Measurements from ENCODE around the gene IER5L.

Gene IER5L

GRCh38 chr9:129160712-129161533 is 17.1 kb downstream of the IER5L start:
- no peak for DNase-seq

GRCh38 chr9:129156163-129156562 is 21.9 kb downstream of the IER5L start:
- DNase-seq, result no peak

GRCh38 chr9:129154866-129155477 is 23.1 kb downstream of the IER5L start:
- DNase-seq, result no peak

- DNase-seq, result no peak
Measured at GRCh38 chr9:129151469-129151868, 26.6 kb downstream of the IER5L start.

DNA sequence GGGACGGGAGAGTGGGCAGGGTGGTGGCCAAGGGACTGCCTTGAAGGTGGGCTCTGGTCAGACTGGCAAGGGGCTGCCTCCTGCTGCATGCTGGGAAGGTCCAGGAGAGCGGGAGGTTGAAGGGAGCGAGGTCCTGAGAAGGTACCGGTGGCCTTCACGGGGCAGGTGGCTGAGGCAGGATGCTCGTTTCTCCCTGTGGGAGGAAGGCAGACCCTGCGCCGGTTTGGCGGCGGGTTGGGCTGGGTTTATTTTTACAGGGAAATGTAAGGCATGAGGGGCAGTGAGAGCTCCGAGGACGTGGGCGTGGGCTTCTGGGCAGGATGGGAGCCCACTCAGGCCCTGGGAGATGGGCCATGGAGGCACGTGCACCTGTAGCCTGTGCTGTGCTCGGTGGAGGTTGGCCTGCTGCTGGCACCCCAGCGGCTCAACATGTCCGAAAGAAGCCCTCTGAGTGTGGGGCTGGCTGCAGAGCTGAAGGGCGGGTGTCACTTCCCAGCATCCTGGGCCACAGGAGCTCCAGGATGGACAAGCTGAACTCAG is 27.3 kb downstream of the IER5L start:
- DNase-seq, result no peak

GRCh38 chr9:129150122-129150521 is 27.9 kb downstream of the IER5L start:
- no peak for DNase-seq

DNA sequence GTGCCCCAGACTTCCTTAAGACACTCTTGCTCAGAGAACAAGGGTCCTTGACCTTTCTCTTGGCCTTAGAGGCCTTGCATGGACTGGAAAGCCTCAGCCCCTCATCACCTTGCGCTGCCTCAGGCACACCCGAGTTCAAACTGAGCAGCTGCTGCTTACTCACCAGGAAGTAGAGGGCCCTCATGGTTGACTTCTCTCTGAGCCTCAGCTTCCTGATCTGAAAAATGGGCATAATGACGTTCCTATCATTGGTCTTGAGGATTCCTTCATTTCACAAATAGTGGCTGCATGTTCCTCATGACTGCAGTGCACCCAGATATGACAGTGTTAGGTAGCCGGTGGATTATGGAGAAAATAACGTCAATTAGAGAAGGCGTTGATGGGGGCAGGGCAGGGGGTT is 28.6 kb downstream of the IER5L start:
- no peak for DNase-seq

GRCh38 chr9:129148463-129149204 is 29.4 kb downstream of the IER5L start:
- no peak for DNase-seq

- no peak for DNase-seq
Measured at GRCh38 chr9:129146441-129146941, 31.6 kb downstream of the IER5L start.

GRCh38 chr9:129145841-129146292 is 32.2 kb downstream of the IER5L start:
- DNase-seq, result no peak

DNA sequence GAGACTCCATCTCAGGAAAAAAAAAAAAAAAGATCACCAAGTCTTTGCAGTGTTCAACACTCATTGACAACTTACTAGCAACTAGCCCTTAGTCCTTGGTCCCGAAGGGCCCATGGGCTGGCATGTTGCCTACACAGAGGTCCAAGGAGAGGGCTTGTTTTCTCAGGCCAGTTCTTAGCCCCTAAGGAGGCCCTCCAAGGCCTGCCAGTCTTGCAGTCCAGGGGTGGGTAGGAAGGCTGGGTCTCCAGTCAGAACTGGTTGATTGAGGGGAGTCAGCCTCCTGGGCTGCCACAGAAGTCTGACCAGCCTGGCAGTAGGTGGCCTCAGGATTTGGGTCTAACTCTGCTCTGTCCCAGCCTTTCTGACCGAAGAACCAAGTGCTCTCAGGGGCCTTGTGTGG is 32.7 kb downstream of the IER5L start:
- DNase-seq, result no peak

- peak; percentile 72 for DNase-seq
Measured at GRCh38 chr9:129143031-129143927, 34.8 kb downstream of the IER5L start.

DNA sequence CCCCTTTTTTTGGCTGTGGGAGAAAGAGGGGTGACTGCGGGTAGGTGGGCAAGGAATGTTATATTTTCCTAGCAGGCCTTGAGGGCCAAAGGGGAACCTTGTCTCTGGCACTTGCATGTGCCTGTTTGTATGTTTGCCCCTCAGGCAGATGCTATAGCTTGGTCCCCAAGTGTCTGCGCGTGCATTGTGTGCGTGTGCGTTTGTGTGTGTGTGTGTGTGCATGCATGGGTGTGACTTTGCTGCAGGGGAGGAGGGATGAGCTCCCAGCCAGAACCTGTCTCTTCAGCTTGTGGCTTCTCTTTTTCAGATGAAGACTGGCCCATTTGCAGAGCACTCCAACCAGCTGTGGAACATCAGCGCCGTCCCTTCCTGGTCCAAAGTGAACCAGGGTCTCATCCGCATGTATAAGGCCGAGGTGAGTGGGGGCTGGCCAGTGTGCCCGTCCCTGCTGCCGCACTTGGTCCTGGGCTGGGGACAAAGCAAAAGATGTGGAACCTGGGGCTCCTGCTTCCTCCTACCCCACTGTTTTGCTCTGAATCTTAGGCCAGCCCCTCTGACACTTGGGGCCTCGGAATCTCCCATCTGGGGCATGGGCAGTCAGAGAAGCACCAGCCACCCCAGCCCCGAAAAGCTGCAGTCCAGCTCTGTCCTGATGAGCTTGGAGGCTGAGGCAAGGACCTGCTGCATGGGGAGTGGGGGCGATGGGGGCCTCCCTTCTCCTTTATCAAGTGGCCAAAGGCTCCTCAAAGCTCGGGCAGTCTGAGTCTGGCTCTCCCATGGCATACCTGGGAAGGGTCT is 35.7 kb downstream of the IER5L start:
- no peak for DNase-seq

DNA sequence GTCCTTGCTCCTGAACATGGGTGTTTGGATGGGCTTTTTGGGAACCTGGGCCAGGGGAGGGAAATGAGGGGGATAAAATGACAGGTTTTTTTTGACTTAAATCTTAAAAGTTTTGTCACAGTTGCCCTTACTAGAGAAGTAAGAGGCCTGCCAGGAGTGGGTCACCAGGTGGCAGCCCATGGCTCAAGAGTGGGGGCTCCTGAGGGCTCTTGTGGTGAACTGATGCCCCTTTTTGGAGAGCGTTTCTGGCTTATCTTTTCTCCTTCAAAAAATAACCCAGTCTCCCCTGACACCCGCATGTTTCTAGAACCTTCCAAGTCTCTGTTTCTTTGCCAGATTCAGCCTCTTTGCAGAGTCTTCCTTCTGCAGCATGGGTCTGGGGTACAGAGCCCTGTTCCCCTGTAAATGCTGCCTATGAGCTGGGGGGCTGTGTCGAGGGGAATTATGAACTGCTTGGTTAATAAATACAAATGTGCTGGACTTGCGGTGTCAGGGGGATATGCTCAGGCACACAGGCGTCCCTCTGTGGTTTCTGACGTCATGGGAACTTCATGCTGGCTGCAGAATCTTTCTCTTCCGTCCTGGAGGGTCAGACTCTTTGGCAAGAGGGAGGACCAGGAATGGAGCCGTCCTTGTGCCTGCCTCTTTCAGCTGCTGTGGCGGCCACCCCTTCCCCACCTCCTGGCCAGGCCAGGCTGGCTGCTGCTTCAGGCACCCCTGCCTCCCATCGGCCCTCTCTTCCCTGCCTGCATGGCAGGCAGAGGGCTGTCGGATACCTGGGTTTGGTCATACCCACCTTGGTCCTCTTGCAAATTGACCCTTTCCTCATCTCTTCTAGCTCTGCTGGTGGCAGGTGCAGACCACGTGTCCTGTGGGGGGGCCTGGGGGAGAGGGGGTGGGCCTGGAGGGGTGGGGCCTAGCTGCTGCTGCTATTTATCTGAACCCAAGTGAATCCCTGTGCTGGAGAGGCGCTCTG is 36.7 kb downstream of the IER5L start:
- DNase-seq, result no peak

- DNase-seq, result no peak
Measured at GRCh38 chr9:129140397-129141065, 37.5 kb downstream of the IER5L start.

DNA sequence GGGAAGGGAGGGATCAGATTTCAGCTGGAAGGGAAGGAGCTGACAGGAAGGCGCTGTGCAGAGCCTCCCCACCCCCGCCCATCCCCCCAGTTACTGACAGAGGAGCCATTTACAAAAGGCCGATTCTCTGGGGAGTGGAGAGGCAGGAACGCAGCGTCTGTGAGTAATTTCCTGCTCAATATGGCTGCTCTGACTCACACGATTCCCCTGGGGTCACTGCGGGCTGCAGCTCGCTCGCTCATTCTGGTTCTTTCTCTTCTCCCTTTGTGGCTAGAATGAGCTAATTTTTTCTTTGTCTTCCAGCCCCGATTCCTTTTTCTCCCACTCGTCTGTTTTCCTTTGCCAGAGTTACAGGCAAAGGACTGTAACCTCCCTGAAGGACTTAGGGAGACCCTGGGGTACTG is 38.1 kb downstream of the IER5L start:
- DNase-seq, result peak; percentile 70

DNA sequence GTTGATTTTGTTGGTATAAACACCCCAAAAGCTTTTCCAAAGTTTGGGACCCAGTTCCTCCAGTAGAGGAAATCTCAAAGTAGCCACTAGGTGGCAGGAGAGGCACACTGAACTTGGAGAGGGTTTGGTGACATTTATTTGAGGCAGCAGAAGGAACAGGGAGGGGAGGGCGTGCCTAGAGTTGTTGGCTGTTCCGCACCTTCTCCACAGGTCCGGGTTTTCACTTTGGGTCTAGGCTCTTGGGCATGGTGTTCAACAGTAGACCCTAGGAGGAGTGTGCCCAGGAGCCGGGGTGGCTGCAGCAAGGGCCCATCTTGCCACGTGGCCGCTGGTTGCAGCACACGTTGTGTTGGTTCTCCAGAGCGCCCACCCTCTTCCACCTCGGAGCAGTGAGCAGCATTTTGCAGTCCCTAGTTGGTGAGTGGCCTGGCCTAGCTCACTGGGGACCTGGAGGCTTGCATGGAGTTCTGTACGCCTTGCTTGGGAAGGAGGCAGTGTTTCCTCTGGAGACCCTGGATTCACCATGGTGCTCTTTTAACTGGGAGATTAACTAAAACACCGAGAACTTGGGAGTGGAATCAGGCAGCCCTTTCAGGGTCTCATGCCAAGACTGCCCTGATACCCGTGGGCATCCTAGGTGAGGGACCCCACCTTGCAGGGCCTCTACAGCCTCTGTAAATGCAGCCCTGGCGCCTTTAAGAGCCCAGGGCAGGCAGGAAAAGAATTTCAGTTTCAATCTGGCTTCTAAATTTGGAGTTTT is 38.6 kb downstream of the IER5L start:
- peak; percentile 61 for DNase-seq

GRCh38 chr9:129138476-129139232 is 39.4 kb downstream of the IER5L start:
- DNase-seq, result no peak

All from T-helper 9 cell (primary cell).